GM12873 (cell line): ENCODE measurements around the gene PALD1.

Experiments used
- CTCF ChIP-seq: IDR thresholded peaks from 2 replicates; pipeline ENCODE4 v1.5.1; 2012; ENCODE audit warnings: low read depth, mild to moderate bottlenecking, moderate library complexity, low read length, control low read depth; ENCODE audit not compliant: insufficient read depth; ENCODE audit errors: missing control alignments

The PALD1 gene

GRCh38 chr10:70528314-70528713 is 49.7 kb downstream of the PALD1 start:
- no peak for TF ChIP-seq CTCF

- TF ChIP-seq CTCF = no peak
These were observed 50.3 kb downstream of the PALD1 start for GRCh38 chr10:70528741-70529362.

- no peak for TF ChIP-seq CTCF
These were observed 51.3 kb downstream of the PALD1 start for GRCh38 chr10:70529848-70530247.

- TF ChIP-seq CTCF = no peak
These were observed 51.7 kb downstream of the PALD1 start for GRCh38 chr10:70530315-70530714.

GRCh38 chr10:70532554-70533188 is 54.1 kb downstream of the PALD1 start:
- no peak for TF ChIP-seq CTCF

GRCh38 chr10:70533189-70533558 is 54.6 kb downstream of the PALD1 start:
- no peak for TF ChIP-seq CTCF

- no peak for TF ChIP-seq CTCF
These were observed 55.7 kb downstream of the PALD1 start for GRCh38 chr10:70534281-70534680.
